Fibroblast of the conjunctiva (primary cell): ENCODE measurements around the gene SSR4.

Experiments
- DNase-seq: peaks from one replicate; pipeline ENCODE4 v3.0.0-alpha.2; 2010; ENCODE audit warnings: low read depth

The SSR4 gene

GRCh38 chrX:153782313-153782712 is 12.2 kb upstream of the SSR4 start:
- no peak for DNase-seq

- DNase-seq = no peak
These were observed 11.6 kb upstream of the SSR4 start for GRCh38 chrX:153782871-153783270.

- no peak for DNase-seq
These were observed 11.0 kb upstream of the SSR4 start for GRCh38 chrX:153783378-153784013.

GRCh38 chrX:153784325-153784967 is 10.0 kb upstream of the SSR4 start:
- no peak for DNase-seq

- no peak for DNase-seq
These were observed 7.8 kb upstream of the SSR4 start for GRCh38 chrX:153786669-153787068.

- DNase-seq = no peak
These were observed 4.8 kb upstream of the SSR4 start for GRCh38 chrX:153789654-153790053.

- DNase-seq = no peak
These were observed 3.2 kb upstream of the SSR4 start for GRCh38 chrX:153791104-153791852.

- no peak for DNase-seq
These were observed 2.1 kb upstream of the SSR4 start for GRCh38 chrX:153792368-153792767.

- DNase-seq = no peak
These were observed 1.2 kb upstream of the SSR4 start for GRCh38 chrX:153793291-153793690.

GRCh38 chrX:153794897-153795816 is 689 bp downstream of the SSR4 start:
- DNase-seq = no peak

- no peak for DNase-seq
These were observed 3.0 kb downstream of the SSR4 start for GRCh38 chrX:153797415-153798015.

GRCh38 chrX:153799326-153799725 is 4.9 kb downstream of the SSR4 start:
- DNase-seq = no peak

GRCh38 chrX:153800177-153800722 is 5.8 kb downstream of the SSR4 start:
- DNase-seq = no peak

- no peak for DNase-seq
These were observed 6.3 kb downstream of the SSR4 start for GRCh38 chrX:153800746-153801145.

GRCh38 chrX:153801669-153802068 is 7.2 kb downstream of the SSR4 start:
- DNase-seq = no peak

GRCh38 chrX:153802513-153803045 is 8.1 kb downstream of the SSR4 start:
- no peak for DNase-seq

GRCh38 chrX:153803211-153804099 is 9.0 kb downstream of the SSR4 start:
- DNase-seq = no peak

- DNase-seq = no peak
These were observed 9.7 kb downstream of the SSR4 start for GRCh38 chrX:153804100-153804595.

GRCh38 chrX:153804621-153805020 is 10.2 kb downstream of the SSR4 start:
- DNase-seq = no peak

GRCh38 chrX:153805436-153805835 is 11.0 kb downstream of the SSR4 start:
- no peak for DNase-seq
